GM19239 (cell line): ENCODE measurements around the gene ZNF80.
A peak's percentile ranks its signal among the peaks of the same experiment; 100 is the strongest.

ENCODE experiments used
- DNase-seq: peaks from one replicate; pipeline ENCODE4 v3.0.0; 2011; ENCODE audit warnings: low spot score; ENCODE audit not compliant: insufficient read length
- FAIRE-seq: peaks from 2 replicates; lab custom pipeline; 2011; peaks lifted over from hg19 to GRCh38; lab: Jason Lieb, UNC

Gene ZNF80

GRCh38 chr3:114221165-114221880 is 16.1 kb downstream of the ZNF80 start:
- DNase-seq = no peak
- FAIRE-seq = peak; percentile 37

GRCh38 chr3:114219741-114220140 is 17.6 kb downstream of the ZNF80 start:
- DNase-seq (no peak), FAIRE-seq (no peak)

GRCh38 chr3:114218578-114219185 is 18.7 kb downstream of the ZNF80 start:
- FAIRE-seq (no peak), DNase-seq (no peak)

- DNase-seq = no peak
- FAIRE-seq = no peak
Measured at GRCh38 chr3:114218006-114218405, 19.4 kb downstream of the ZNF80 start.

- DNase-seq (no peak), FAIRE-seq (no peak)
Measured at GRCh38 chr3:114217266-114217665, 20.1 kb downstream of the ZNF80 start.

- DNase-seq (no peak), FAIRE-seq (no peak)
Measured at GRCh38 chr3:114216186-114216970, 21.0 kb downstream of the ZNF80 start.

- DNase-seq = no peak
- peak; percentile 77 for FAIRE-seq
Measured at GRCh38 chr3:114214542-114215341, 22.6 kb downstream of the ZNF80 start.

GRCh38 chr3:114213627-114214541 is 23.5 kb downstream of the ZNF80 start:
- FAIRE-seq (no peak), DNase-seq (peak; percentile 44)

- FAIRE-seq (peak; percentile 95), DNase-seq (no peak)
Measured at GRCh38 chr3:114213292-114213626, 24.1 kb downstream of the ZNF80 start.

- no peak for FAIRE-seq
- DNase-seq = no peak
Measured at GRCh38 chr3:114212646-114213045, 24.7 kb downstream of the ZNF80 start.

GRCh38 chr3:114207768-114208167 is 29.6 kb downstream of the ZNF80 start:
- DNase-seq (no peak), FAIRE-seq (no peak)

- DNase-seq = no peak
Measured at GRCh38 chr3:114206342-114206741, 31.0 kb downstream of the ZNF80 start.

GRCh38 chr3:114205541-114205940 is 31.8 kb downstream of the ZNF80 start:
- no peak for FAIRE-seq
- DNase-seq = no peak

More at GRCh38 chr3:114206342-114206741, 31.0 kb downstream of the ZNF80 start:
- no peak for FAIRE-seq

GRCh38 chr3:114194750-114195149 is 42.6 kb downstream of the ZNF80 start:
- DNase-seq (no peak), FAIRE-seq (peak; percentile 8)

- no peak for DNase-seq
- no peak for FAIRE-seq
Measured at GRCh38 chr3:114192136-114192535, 45.2 kb downstream of the ZNF80 start.

- DNase-seq (no peak), FAIRE-seq (no peak)
Measured at GRCh38 chr3:114186501-114186900, 50.9 kb downstream of the ZNF80 start.
